K562 (cell line): ENCODE measurements around the gene CELA3A. TPM values are rescaled to one million over a fixed set of nuclear protein-coding genes. Genes with fewer than 3 reads are reported as not detected.

Source experiments
- KAT8 ChIP-seq: fragments of 450-650 bp; IDR thresholded peaks from 2 replicates; pipeline ENCODE4 v1.6.1; 2016; ENCODE audit warnings: low read depth, mild to moderate bottlenecking
- KLF6 ChIP-seq: fragments of 250-450 bp; sonication (Bioruptor Pico); IDR thresholded peaks from 2 replicates; pipeline ENCODE4 v1.4.0; 2020; ENCODE audit warnings: mild to moderate bottlenecking, moderate library complexity, borderline replicate concordance
- NR3C1 ChIP-seq: sonication (generic); formaldehyde crosslinking; IDR thresholded peaks from 2 replicates; pipeline ENCODE4 v1.8.1; 2022; ENCODE audit warnings: missing genetic modification reagents
- ZNF668 ChIP-seq: fragments of 250-450 bp; sonication (Bioruptor Pico); IDR thresholded peaks from 2 replicates; pipeline ENCODE4 v1.8.0; 2022; ENCODE audit warnings: mild to moderate bottlenecking, inconsistent platforms
- ZNF778 ChIP-seq: fragments of 450-650 bp; formaldehyde crosslinking; IDR thresholded peaks from 2 replicates; pipeline ENCODE4 v1.4.0; 2020; ENCODE audit warnings: mild to moderate bottlenecking, moderate library complexity
- polyA plus RNA-seq, 8 experiments: library from polyadenylated mRNA; depleted of rRNA in 4 of 8; stranded (reverse) in 5 of 8; unstranded in 3 of 8; fragments of >200 nt; fragmentation: Nextera tagmentation in 2 of 8; fragmentation: Illumina TruSeq in 1 of 8; extraction: Ambion mirVana in 2 of 8; extraction: Trizol in 1 of 8; gene quantifications; 2 replicates each; pipeline versions ENCODE4 v1.2.1 to v1.2.3, GENCODE V29; 2011 to 2014; ENCODE audit warnings: inconsistent platforms in 1 of 8, missing spikeins in 1 of 8
- total RNA-seq, 7 experiments: library from RNA; depleted of rRNA in 6 of 7; stranded (reverse); fragments of >200 nt in 6 of 7; fragmentation: Illumina TruSeq in 2 of 7; extraction: Trizol in 2 of 7; gene quantifications; 2 replicates each; pipeline versions ENCODE4 v1.2.1 to v1.2.3, GENCODE V29; 2011 to 2021; ENCODE audit warnings: low replicate concordance in 1 of 7
- TF ChIP-seq, protein P1 (sequence below): sonication (generic); formaldehyde crosslinking; IDR thresholded peaks from 2 replicates; pipeline ENCODE4 v1.8.0; 2023; ENCODE audit warnings: mild to moderate bottlenecking, missing genetic modification reagents

Gene CELA3A
- total and polyA plus RNA-seq, 9 of the 15 experiments (the other 6 are each of a cell fraction or from before 2014, with no cell fraction given), result 5.4 TPM; not detected in 8

- TF ChIP-seq, protein P1, sequence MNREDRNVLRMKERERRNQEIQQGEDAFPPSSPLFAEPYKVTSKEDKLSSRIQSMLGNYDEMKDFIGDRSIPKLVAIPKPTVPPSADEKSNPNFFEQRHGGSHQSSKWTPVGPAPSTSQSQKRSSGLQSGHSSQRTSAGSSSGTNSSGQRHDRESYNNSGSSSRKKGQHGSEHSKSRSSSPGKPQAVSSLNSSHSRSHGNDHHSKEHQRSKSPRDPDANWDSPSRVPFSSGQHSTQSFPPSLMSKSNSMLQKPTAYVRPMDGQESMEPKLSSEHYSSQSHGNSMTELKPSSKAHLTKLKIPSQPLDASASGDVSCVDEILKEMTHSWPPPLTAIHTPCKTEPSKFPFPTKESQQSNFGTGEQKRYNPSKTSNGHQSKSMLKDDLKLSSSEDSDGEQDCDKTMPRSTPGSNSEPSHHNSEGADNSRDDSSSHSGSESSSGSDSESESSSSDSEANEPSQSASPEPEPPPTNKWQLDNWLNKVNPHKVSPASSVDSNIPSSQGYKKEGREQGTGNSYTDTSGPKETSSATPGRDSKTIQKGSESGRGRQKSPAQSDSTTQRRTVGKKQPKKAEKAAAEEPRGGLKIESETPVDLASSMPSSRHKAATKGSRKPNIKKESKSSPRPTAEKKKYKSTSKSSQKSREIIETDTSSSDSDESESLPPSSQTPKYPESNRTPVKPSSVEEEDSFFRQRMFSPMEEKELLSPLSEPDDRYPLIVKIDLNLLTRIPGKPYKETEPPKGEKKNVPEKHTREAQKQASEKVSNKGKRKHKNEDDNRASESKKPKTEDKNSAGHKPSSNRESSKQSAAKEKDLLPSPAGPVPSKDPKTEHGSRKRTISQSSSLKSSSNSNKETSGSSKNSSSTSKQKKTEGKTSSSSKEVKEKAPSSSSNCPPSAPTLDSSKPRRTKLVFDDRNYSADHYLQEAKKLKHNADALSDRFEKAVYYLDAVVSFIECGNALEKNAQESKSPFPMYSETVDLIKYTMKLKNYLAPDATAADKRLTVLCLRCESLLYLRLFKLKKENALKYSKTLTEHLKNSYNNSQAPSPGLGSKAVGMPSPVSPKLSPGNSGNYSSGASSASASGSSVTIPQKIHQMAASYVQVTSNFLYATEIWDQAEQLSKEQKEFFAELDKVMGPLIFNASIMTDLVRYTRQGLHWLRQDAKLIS, result no peak
- TF ChIP-seq ZNF778 (CRISPR knock-in tag) (no peak), ZNF668 (no peak), KAT8 (no peak), KLF6 (CRISPR knock-in tag) (no peak), NR3C1 (CRISPR knock-in tag) (no peak)
- TF ChIP-seq, all 486 proteins: peak for 0
Observed at GRCh38 chr1:21961799-21962198, 39.7 kb upstream of the CELA3A start (continued).
